LHCN-M2 (cell line): Measurements from ENCODE around the gene AP2A2. TPM values are rescaled to one million over a fixed set of nuclear protein-coding genes. Genes with fewer than 3 reads are reported as not detected.
"Not testable (repeated sequence)": the region's sequence is repeated elsewhere in the genome, so short reads cannot be mapped to it uniquely, and the experiment has no call there.

Experiments used
- DNase-seq: peaks from one replicate; pipeline ENCODE4 v3.0.0-alpha.2; 2012; ENCODE audit warnings: low read depth
- total RNA-seq: library from RNA; depleted of rRNA; stranded (reverse); fragments of >200 nt; gene quantifications from 2 replicates; pipeline ENCODE4 v1.2.3, GENCODE V29; 2014

AP2A2 gene
- total RNA-seq, 1 experiment from 2014 or later = 39.0 TPM

DNA sequence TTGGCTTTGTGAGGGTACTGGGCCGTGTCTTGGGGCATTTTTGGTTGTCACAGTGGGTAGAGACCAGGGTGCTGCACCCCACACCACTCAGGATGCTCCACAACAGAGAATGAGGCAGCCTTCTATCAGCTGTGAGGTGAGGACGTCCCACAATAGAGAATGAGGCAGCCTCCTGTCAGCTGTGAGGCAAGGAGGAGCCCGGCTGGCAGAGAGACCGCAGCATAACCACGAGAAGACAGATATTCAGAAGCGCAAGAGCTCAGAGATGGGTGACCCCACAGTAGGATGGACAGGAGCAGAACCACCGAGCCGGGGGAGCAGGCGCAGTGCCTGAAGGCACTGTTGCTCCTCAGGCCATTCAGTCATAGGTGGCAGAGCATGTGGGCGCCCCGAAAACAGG, 47.6 kb downstream of the AP2A2 start:
- no peak for DNase-seq

DNA sequence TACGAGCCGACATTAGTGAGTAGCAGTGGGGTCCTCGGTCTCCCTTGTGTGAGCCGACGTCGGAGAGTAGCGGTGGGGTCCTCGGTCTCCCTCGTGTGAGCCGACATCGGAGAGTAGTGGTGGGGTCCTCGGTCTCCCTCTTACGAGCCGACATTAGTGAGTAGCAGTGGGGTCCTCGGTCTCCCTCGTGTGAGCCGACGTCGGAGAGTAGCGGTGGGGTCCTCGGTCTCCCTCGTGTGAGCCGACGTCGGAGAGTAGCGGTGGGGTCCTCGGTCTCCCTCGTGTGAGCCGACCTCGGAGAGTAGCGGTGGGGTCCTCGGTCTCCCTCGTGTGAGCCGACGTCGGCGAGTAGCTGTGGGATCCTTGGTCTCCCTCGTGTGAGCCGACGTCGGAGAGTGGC, 49.7 kb downstream of the AP2A2 start:
- DNase-seq = not testable (repeated sequence)

DNA sequence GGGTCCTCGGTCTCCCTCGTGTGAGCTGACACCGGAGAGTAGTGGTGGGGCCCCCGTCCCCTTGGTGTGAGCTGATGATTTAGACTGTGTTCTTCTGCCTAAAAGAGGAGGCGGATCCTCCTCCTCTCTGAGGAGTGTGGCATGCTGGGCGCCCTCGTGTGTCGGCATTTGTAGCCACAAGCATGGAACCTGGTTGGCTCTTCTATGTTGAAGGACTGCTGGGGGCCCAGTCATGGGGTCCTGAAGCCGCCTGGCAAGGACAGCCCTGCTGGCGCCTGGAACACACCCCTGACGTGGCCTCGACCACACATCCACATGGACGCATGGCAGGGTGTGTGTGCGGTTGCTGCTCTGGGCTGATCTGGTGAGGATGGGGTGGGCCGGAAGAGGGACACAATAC, 50.2 kb downstream of the AP2A2 start:
- DNase-seq = no peak

DNA sequence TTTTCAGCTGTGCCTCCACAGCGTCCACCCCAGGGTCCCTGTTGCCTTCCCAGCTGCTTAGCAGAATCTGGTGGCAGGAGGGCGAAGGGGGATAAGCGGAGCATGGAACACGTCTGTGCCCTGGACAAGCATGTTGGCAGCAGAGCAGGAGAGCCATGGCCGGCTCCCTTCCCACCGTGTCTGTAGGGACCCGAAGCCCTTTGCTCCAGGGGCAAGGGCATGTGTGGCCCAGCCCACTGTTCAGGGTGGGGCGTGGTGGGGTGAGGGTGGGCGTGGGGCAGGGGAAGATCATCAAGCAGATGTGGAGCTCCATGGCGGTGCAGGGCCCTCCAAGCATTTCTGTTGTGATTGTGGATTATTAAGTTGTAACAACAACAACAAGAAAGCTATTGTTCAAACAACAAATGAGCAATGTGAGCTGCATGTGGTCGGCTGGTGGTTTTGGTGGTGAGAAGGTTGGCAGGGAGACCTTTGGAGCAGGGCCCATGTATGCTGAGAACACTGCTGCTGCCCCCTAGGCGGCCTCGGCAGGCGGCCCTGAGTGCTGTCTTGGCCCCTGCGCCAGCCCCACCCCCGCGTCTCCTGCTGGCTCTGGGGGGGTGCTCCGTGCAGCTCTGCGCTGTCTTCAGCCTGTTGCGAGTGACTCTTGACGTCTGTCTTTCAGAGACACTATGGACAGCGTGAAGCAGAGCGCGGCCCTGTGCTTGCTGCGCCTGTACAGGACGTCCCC, 50.9 kb downstream of the AP2A2 start:
- DNase-seq = peak; percentile 58

DNA sequence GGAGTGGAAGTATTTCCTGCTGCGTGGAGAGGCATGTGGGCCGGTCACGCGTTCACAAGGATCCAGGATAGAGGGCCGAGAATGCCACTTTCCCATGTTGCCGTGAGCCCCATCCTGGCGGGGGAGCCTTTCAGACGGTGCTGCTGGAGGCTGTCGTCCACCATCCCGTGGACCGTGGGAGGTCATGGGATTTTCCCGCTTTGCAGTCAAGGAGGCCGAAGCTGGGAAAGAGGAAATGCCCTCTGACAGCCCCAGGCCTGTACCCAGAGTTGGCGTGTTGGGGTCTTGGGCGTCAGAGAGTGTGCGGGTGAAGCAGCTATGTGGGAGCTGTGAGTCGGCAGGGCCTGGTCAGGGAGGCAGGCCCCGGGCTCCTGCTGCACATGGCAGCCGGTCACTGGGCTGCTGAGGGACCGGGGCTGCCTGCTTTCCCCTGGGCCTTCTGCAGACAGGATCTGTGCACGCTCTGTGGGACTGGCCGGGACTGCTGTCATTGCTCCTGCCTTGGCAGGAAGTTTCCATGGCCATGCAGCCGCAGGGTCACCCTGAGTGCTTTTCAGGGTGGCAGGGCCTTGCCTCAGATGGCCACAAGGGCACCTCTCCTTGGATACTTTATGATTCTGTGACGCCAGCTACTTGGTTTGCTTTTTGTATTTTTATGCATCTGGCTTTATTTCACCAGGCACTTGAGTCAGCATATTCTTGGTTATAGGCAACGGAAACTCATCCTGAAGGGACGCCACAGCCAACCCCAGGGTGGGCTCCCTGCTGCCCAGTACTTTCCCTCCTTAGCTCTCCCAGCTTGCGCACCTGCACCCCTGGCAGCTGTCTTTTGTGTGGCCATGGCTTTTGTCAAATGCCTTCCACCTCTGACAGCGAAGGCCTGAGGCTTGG, 52.4 kb downstream of the AP2A2 start:
- DNase-seq = no peak

DNA sequence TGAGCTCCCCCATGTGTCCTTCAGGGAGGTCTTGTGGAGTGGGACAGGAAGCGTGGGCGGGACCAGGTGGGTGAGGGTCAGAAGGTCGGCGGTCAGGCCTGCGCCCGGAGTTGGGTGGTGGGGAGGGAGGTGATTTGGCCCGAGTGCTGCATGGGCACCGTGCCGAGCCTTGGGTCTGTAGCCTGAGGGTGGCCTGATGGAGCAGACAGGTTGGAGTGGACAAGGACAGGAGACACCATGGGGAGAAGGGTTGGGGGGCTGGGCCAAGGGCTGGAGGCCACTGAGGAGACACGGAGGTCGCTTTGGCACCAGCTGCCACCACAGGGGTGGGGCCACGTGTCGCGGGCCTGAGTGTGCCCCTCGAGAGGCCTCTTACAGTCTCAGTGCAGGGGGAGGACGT, 53.1 kb downstream of the AP2A2 start:
- DNase-seq = no peak

DNA sequence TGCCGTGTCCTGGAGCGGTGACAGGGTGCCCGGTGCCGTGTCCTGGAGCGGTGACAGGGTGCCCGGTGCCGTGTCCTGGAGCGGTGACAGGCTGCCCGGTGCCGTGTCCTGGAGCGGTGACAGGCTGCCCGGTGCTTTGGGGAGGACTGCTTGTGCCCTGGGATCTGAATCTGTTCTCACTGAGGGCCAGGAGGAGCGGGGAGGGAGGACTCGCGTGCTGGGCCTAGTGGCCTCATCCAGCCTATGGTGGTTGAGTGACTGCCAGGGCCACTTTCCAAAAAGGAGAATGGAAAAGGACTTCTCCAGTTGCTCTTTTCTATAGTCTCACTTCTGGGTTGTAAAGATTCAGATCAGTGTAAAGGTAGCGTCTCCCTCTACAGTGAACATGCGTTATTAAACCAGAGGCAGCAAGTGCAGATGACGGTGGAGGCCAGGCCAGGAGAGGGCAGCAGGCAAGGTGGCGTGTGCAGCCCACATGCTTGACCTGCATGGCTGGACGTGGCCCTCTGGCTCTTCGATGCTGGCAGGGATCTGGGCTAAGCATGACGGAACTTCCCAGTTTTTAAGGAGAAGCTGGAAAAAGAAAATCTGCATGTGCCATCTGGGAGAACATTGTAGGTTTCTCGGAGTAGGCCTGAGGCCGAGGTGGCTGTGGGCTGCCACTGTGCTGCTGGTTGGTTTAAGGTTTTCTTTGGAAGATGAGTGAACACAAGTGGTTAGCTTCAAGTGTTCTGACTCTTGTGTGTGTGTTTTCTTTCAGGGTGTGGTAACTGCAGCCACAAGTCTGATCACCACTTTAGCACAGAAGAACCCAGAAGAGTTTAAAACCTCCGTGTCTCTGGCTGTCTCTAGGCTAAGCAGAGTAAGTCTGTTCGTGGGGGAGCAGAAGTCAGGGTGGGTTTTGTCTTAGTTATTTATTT, 55.0 kb downstream of the AP2A2 start:
- peak; percentile 15 for DNase-seq

DNA sequence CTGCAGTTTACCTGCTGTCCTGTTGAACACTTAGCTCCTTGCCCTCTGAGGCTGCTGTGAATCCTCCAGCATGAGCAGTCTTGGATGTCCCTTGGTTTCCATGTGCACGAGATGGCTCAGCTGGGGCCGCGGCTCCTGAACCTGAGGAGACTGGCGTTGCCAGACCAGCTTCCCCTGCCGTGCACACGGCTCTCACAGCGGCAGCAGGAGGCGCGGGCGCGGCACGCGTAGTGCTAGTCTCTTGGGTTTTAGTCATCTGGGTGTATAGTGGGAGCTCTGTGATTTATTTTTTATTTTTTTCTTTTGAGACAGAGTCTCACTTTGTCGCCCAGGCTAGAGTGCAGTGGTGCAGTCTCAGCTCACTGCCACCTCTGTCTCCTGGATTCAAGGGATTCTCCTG, 56.1 kb downstream of the AP2A2 start:
- no peak for DNase-seq

DNA sequence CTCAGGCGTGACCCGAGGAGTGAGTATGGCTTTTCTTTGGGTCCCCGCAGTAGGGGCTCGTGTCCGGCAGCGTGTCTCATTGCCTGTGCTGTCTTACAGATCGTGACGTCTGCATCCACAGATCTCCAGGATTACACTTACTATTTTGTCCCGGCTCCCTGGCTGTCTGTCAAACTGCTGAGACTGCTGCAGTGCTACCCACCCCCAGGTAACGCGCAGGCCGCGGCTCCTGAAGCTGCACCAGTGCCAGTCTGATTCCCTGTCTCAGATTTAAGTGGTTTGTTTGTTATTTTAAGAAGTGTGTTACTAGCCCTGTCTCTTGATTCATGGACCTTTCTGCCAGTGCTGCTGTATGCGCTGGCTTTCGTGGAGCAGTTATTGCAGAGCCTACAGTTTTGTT, 58.9 kb downstream of the AP2A2 start:
- DNase-seq = no peak

DNA sequence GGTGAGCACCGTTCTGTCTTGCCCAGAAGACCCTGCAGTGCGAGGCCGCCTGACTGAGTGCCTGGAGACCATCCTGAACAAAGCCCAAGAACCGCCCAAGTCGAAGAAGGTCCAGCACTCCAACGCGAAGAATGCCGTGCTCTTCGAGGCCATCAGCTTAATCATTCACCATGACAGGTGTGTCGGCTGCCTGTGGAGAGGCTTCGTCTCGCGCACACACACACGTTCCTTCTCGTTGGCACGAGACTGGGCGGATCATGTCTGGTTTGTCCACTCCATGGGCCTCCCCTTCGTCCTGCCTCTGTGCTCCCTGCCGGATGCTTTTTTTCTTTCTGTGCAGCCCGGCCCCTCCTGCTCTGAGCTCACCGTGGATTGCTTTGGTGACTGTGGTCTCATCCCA, 59.7 kb downstream of the AP2A2 start:
- no peak for DNase-seq

DNA sequence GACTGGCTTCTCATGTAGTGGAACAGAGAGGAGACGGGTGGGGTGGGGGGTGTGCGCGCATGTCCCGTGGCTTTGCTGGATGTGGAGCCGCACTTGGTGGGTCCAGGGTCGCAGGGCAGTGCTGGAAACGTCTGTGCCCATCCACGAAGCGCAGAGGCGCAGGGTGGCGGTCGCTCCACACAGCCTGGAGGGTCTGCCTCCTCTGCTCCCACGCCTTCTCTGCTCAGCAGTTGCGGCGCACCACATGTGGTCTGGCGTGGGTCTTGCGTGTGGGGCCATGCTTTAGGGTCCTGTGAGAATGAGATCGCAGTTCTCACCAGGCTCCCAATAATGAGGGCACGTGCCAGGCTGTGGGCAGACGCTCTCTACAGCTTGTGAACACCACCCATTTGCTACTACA, 60.2 kb downstream of the AP2A2 start:
- no peak for DNase-seq

DNA sequence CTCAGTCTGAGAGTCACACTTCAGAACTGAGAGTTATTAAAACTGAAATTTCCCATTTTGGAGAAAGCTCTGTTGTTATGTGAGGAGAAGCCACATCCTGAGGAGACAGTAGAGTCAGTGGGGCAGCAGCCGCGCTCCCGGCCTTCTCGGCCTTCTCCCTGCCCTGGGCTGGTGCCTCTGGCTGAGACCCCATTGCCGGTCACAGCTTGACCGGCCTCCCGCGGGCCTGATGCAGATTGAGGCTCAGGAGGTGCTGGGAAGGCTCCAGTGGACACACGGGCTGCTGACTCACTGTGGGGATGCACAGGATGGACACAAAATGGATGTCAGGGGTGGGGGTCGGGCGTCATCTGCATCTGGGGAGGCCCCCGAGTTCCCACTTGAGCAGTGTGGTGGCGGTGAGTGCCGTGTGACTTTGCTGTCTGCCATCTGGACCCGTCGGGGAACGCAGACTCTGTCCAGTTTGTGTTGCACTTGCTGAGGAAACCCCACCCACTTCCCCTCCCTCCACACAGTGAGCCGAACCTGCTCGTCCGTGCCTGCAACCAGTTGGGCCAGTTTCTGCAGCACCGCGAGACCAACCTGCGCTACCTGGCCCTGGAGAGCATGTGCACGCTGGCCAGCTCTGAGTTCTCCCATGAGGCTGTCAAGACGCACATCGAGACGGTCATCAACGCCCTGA, 60.7 kb downstream of the AP2A2 start:
- DNase-seq = no peak

DNA sequence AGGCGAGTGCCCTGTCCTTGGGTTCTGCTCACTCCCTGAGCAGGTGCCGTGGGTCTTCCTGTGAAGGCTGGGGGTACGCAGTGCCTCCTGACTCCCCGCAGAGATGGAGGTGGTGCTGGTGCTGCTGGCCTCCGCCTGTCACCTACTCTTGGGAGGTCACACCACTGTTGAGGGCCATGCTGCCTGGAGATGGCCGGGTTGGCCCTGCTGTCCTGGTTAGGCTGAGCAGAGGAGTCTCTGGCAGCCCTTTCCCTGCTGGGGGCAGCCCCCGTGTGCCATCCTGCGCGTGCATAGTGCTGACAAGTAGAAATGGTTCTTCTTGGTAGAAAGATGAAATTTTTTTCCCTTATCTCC, 61.3 kb downstream of the AP2A2 start:
- no peak for DNase-seq

DNA sequence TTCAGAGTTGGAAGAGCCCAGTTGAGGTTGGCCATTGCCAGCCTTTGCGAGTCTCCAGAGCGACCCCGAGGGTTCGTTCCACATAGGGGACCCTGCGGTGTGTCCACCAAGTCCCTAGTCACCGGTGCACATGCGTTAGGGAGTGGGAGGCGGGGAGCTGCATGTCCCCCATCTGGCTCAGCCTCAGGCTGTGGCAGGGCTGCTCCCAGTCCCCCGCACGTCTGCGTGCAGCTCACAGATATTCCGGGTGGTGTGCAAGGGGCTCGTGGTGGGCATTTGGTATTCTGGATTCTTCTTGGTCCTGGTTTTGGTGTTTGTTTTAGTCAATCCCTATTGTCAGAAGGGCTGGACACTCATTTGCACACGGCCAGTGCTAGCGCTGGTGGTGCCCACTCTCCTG, 62.0 kb downstream of the AP2A2 start:
- no peak for DNase-seq

DNA sequence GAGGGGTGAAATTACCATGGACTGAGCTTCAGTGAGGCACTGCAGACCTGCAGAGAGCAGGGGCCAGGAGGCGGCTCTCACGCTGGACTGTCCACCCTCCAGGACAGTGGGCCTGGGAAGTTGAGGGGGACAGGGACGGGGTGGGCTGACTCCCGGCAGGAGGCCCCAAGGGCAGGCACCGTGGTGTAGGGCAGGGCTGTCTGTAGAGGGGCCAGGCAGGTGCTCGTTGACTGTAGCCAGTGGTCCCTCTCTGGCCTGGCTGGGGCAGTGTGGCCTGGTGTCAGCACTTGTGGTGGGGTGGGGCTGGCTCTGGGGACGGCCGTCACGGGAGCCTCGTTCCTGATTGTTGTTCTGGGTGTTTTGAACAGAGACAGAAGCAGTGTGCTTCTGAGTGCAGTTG, 64.4 kb downstream of the AP2A2 start:
- DNase-seq = no peak

DNA sequence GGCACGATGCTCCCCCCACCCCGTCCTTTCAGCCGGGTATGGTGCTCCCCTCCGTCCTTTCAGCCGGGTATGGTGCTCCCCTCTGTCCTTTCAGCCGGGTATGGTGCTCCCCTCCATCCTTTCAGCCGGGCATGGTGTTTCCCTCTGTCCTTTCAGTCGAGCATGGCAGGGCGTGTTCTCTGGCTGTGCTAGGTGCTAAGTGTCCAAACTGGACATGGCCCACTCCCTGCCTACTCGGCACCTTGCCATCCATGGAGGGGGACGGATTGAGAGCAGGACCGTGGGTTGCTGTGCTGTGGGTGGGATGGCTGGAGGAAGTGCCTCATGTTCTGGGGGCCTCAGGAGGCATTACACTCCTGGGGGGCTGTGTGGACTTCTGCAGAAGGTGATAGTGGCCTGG, 65.4 kb downstream of the AP2A2 start:
- no peak for DNase-seq

DNA sequence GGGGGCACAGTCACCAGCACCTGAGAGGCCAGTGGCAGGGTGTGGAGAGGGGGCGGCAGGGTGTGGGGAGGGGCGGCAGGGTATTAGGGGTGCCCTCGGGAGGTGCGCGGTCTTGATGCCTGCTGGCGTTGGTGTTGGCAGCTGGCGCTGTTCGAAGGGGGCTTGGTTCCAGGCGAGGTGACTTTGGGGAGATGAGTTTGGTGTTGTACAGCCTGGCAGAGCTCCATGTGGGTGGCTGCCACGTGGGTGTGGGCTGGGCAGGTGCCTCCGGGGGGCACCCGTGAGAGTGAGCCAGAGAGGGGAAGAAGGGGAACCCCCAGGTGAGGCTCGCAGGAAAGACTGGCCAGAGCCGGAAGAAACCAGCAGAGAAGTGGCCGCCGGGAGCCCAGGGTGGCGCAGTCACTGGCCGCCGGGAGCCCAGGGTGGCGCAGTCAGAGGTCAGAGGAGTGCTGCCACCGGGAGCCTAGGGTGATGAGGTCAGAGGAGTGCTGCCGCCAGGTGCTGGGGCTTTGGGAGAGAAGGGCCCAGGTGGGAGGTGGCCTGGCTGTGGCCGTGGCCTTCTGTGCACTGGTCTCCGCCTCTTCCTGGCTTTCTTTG, 66.1 kb downstream of the AP2A2 start:
- no peak for DNase-seq

DNA sequence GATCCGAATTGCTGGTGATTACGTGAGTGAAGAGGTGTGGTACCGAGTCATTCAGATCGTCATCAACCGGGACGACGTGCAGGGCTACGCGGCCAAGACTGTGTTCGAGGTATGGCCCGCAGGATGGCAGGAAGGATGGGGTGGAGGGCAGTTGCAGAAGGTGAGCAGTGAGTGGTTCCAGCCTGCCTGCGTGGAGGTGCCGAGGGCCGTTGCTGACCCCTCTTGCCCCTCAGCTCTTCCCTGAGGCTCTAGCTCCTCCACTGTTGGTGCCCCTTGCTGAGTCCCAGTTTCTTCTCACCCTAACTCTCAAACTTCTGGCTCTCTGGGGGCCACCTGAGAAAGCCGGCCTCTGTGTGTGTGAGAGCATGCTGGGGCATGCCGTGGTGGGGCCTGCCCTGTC, 66.9 kb downstream of the AP2A2 start:
- no peak for DNase-seq

DNA sequence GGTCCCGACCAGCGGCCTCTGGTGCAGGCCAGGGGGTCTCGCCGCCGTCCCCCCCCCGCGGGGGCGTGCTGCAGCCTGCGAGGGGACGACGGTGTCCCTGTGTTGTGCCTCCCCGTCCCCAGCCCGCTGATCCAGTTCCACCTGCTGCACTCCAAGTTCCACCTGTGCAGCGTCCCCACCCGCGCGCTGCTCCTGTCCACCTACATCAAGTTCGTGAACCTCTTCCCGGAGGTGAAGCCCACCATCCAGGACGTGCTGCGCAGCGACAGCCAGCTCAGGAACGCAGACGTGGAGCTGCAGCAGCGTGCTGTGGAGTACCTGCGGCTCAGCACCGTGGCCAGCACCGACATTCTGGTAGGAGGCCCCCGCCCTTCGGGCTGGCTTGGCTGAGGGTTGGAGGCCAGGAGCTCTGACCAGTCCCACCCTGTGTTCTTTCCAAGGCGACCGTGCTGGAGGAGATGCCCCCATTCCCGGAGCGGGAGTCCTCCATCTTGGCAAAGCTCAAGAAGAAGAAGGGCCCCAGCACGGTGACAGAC, 68.0 kb downstream of the AP2A2 start:
- no peak for DNase-seq

DNA sequence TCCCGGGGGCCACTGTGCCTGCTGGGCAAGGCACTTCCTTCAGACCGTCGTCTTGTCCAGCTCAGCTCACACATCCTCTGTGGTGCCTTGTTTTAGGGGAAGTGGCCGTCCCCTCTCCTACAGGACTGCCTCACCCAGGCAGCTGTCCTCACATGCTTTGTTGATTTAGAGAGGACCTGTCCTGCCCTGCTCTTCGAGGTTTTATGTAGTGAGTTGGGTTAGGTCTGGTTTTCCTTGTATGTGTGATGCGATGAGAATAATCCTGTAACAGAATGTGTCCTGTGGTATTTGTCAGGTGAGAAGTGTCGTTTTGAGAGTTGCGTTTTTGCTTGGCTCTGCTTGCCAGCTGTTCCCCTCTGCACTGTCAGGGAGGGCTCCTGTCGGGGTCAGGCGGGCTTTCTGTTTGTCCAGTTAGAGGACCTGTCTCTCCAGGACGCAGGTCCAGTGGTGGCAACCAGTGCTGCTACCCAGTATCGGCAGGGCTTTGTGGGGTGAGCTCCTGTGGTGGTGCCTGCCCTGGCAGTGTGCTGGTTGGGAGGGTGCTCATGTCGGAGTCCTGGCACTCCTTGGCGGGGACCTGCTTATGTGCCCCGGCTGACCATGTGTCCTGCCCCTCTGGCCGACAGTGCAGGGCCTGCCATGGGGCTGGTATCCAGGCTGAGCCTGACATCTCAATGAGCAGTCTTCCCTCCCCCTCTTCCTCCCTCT, 69.5 kb downstream of the AP2A2 start:
- DNase-seq = no peak
